Thyroid gland (tissue), 4 donors: ENCODE results near the gene ABR. TPM values are rescaled to one million over a fixed set of nuclear protein-coding genes. Genes with fewer than 3 reads are reported as not detected.

ENCODE experiments used
- DNase-seq, 2 donors: peaks; one replicate each; pipeline ENCODE4 v3.0.0-alpha.2; 2019
- H3K27ac ChIP-seq, 3 donors: fragments of 200-600 bp; sonication (generic); 1 replicate in 2 of 3; 2 replicates in 1 of 3; pipeline ENCODE4 v1.5.1; 2016 to 2019; ENCODE audit warnings: mild to moderate bottlenecking in 1 of 3, moderate library complexity in 1 of 3
- H3K27me3 ChIP-seq: fragments of 200-600 bp; sonication (generic); one replicate; pipeline ENCODE4 v1.5.1; 2019
- H3K36me3 ChIP-seq, 2 donors: fragments of 200-600 bp; sonication (generic); one replicate each; pipeline ENCODE4 v1.5.1; 2016 to 2019
- H3K4me1 ChIP-seq, 2 donors: fragments of 200-600 bp; sonication (generic); one replicate each; pipeline ENCODE4 v1.5.1; 2017 to 2019
- H3K4me3 ChIP-seq, 3 donors: fragments of 200-600 bp; sonication (generic); replicated peaks in 1 of 3; 1 replicate in 2 of 3; 2 replicates in 1 of 3; pipeline ENCODE4 v1.5.1; 2016; ENCODE audit warnings: mild to moderate bottlenecking in 1 of 3
- H3K9me3 ChIP-seq: fragments of 200-600 bp; sonication (generic); one replicate; pipeline ENCODE4 v1.5.1; 2017
- POLR2A ChIP-seq, 2 donors: fragments of 450-650 bp; IDR thresholded peaks; one replicate each; pipeline ENCODE4 v1.6.1; 2017; ENCODE audit warnings: antibody characterized with exemption in 2 of 2, mild to moderate bottlenecking in 2 of 2, moderate library complexity in 1 of 2
- WGBS, 2 donors: methylation state at CpG; one replicate each; pipeline ENCODE4 v1.1.5; 2017; 5-methylcytosine and 5-hydroxymethylcytosine counted together
- intact Hi-C: fragments of 100-400 bp; cut with DNase I; formaldehyde crosslinking; loops from one replicate; pipeline ENCODE4 v1.15.1; 2023
- total RNA-seq, 4 donors: library from RNA; depleted of rRNA; stranded (reverse); fragments of >200 nt; gene quantifications; one replicate each; pipeline ENCODE4 v1.2.3, GENCODE V29; 2016
- TF ChIP-seq, protein P1 (sequence below), 6 experiments: fragments of 200-600 bp in 3 of 6; fragments of 450-650 bp in 3 of 6; sonication (generic) in 3 of 6; IDR thresholded peaks; one replicate each; pipeline ENCODE4 v1.5.1; 2016 to 2019; ENCODE audit warnings: antibody characterized with exemption in 6 of 6, mild to moderate bottlenecking in 2 of 6, inconsistent platforms in 1 of 6, moderate library complexity in 1 of 6

Gene ABR
- total RNA-seq, 4 donors from 2014 or later, result 23.7 to 33.7 (median 31.5) TPM

DNA sequence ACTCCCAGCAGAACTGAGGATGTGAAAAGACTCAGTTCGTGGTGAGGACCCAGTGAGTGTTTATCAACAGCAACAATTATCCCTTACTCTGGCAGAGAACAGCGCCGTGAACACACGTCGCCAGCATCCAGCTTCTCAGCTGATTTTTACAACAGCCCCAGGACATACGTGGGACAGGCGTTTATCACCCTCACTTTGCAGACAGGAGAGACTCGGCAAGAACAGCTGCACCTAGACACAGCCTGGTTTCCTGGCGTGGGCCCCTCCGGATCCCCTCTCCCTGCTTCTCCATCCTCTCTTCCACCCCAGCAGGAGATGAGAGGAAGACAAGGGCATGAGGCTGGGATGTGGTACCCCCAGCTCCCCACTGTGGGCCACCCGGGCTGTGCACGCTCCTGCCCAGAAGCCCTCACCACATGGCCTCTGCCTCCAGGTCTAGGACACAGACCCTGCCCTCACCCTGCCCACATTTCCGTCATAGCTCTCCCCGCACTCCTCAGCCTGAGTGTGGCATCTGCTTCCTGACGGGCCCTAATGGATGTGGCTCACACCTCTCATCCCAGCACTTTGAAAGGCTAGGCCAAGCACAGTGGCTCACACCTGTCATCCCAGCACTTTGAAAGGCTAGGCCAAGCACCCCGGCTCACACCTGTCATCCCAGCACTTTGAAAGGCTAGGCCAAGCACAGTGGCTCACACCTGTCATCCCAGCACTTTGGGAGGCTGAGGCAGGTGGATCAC is 17.5 kb downstream of the ABR start:
- Histone ChIP-seq H3K4me1 (no peaks in the 10 kb centered on the region), H3K27me3 (no peaks in the 10 kb centered on the region), H3K9me3 (no peaks in the 10 kb centered on the region), H3K4me3 (no peak overlapping the region), H3K27ac (no peak overlapping the region), H3K36me3 (no peaks in the 10 kb centered on the region)
- WGBS, 2 donors, result 85 to 90% methylated on average over 15 to 16 of the region's 16 CpGs
- TF ChIP-seq POLR2A (IDR thresholded peaks at IDR 0.05), result no peak
- TF ChIP-seq, protein P1, sequence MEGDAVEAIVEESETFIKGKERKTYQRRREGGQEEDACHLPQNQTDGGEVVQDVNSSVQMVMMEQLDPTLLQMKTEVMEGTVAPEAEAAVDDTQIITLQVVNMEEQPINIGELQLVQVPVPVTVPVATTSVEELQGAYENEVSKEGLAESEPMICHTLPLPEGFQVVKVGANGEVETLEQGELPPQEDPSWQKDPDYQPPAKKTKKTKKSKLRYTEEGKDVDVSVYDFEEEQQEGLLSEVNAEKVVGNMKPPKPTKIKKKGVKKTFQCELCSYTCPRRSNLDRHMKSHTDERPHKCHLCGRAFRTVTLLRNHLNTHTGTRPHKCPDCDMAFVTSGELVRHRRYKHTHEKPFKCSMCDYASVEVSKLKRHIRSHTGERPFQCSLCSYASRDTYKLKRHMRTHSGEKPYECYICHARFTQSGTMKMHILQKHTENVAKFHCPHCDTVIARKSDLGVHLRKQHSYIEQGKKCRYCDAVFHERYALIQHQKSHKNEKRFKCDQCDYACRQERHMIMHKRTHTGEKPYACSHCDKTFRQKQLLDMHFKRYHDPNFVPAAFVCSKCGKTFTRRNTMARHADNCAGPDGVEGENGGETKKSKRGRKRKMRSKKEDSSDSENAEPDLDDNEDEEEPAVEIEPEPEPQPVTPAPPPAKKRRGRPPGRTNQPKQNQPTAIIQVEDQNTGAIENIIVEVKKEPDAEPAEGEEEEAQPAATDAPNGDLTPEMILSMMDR (IDR thresholded peaks at IDR 0.05), result no peak
- intact Hi-C loops, result no loop called here
- DNase-seq, result no peak

DNA sequence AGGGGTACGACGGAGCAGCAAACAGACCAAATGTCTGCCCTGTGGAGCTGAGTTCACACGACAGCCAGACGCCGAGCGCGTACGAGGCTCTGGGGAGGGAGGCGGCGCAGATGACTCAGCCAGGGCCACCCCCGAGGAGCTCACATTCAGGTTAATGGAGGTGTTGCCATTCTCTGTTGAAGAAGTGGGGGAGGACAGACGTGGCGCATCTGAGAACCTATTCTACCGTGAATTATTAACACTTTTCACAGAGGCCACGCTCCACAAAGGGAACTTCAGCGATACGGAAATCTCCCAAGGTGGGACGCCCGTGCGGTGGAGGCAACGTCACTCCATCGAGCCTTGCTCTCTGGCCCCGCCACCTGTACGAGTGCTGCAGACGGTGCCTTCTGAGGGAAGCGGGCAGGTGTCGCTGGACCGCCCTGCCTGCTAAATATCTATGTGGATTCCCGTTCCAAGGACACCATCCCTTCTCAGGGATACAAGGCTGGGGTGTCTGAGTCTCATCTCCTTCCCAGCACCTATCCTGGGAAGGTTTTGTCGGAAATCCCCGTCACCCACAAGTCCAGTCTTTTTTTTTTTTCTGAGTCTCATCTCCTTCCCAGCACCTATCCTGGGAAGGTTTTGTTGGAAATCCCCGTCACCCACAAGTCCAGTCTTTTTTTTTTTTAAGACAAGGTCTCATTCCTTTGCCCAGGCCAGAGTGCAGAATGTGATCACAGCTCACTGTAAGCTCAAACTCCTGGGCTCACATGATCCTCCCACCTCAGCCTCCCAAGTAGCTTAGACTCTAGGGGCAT is 19.0 kb downstream of the ABR start:
- Histone ChIP-seq H3K9me3 (no peaks in the 10 kb centered on the region), H3K4me3 (no peak overlapping the region), H3K27ac (no peak overlapping the region), H3K27me3 (no peaks in the 10 kb centered on the region), H3K36me3 (no peaks in the 10 kb centered on the region), H3K4me1 (no peaks in the 10 kb centered on the region)
- no peak for TF ChIP-seq POLR2A (IDR thresholded peaks at IDR 0.05)
- TF ChIP-seq, protein P1 (IDR thresholded peaks at IDR 0.05), result no peak
- WGBS, 2 donors, result 85 to 88% methylated on average over 32 of the region's 32 CpGs
- DNase-seq, result no peak
- intact Hi-C loops, result no loop called here

DNA sequence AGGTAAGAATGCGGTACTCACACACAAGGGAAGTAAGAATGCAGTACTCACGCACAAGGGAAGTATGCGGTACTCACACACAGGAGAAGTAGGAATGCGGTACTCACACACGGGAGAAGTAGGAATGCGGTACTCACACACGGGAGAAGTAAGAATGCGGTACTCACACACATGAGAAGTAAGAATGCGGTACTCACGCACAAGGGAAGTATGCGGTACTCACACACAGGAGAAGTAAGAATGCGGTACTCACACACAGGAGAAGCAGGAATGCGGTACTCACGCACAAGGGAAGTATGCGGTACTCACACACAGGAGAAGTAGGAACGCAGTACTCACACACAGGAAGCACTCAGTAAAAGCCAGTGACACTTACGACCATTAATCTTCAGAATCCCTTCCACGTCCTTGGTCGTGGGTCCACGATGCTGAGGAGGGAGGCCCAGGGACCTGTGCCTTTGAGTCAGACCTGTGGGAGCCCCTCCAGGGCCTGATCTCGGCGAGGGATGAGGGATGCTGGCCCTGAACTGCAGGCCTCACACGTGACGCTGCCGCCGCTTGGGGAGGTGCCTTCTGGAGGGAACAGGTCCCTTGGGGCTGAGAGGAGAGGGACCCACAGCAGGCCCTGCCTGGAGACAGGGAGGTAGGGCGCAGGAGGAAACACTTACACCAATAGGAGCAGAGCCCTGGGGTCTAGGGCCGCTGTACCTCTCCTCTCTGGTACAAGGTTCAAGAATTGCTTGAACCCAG is 20.2 kb downstream of the ABR start:
- H3K36me3 ChIP-seq, result no peaks in the 10 kb centered on the region
- intact Hi-C loops, result no loop called here
- no peak for TF ChIP-seq POLR2A (IDR thresholded peaks at IDR 0.05)
- TF ChIP-seq, protein P1 (IDR thresholded peaks at IDR 0.05), result no peak
- 82 to 88% methylated on average over 28 of the region's 28 CpGs for WGBS, 2 donors
- no peaks in the 10 kb centered on the region for H3K27me3 ChIP-seq
- no peaks in the 10 kb centered on the region for H3K9me3 ChIP-seq
- no peaks in the 10 kb centered on the region for H3K4me1 ChIP-seq
- no peak overlapping the region for H3K27ac ChIP-seq
- no peak overlapping the region for H3K4me3 ChIP-seq
- no peak for DNase-seq

DNA sequence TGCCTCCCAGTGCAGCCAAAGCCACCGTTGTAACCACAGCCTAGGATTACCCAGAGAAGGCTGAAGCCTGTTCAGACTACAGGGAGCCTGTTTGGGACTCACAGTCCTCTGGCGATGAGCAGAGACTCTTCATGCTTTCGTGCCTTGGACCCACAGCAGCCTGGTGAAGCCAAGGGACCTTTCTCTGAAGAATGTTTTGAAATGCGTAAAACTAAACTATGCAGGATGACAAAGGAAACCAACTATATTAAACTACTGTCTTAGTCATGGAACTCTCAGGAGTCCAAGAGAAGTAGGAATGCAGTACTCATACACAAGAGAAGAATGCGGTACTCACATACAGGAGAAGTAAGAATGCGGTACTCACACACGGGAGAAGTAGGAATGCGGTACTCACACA is 20.9 kb downstream of the ABR start:
- no peak for DNase-seq
- no peaks in the 10 kb centered on the region for H3K27me3 ChIP-seq
- intact Hi-C loops, result no loop called here
- TF ChIP-seq, protein P1 (IDR thresholded peaks at IDR 0.05), result no peak
- no peak for TF ChIP-seq POLR2A (IDR thresholded peaks at IDR 0.05)
- H3K4me3 ChIP-seq, result no peak overlapping the region
- no peak overlapping the region for H3K27ac ChIP-seq
- WGBS, 2 donors, result 72 to 87% methylated on average over 8 of the region's 8 CpGs
- H3K9me3 ChIP-seq, result no peaks in the 10 kb centered on the region
- H3K4me1 ChIP-seq, result no peaks in the 10 kb centered on the region
- no peaks in the 10 kb centered on the region for H3K36me3 ChIP-seq
